GM21619 (cell line): ENCODE results near the gene TRIM33.
"Not testable (repeated sequence)": the region's sequence is repeated elsewhere in the genome, so short reads cannot be mapped to it uniquely, and the experiment has no call there.

Experiments used
- ATAC-seq: cut with Tn5 transposase; IDR thresholded peaks from one replicate; pipeline ENCODE4 v1.9.1; 2021; ENCODE audit not compliant: unreplicated experiment

The TRIM33 gene

DNA sequence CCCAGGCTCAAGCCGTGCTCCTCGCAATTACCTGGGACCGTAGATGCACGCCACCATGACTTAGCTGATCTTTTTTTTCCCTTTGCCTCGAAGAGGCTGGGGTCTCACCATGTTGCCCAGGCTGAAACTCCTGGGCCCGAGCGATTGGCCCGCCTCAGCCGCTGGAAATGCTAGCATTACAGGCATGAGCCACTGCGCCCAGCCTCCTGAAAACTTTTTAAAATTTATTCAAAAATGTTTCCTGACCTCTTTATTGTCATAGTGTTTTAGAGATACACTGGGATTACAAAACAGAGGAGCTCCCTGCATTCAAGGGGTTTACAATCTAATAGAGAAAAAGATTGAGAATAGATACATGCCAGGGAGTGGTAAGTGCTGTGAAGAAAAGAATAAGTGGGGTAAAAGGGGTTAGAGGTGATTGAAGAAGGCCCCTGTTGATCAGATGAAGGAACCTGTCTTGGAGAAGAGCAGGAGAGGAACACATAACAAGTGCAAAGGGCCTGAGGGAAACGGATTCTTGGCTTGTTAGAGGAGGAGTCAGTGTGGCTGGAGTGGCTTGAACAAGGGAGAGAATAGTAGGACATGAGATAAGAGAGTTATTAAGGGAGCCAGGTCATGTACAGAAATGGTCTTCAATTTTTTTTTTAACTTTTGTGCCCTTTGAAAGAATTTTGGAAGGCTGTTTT is 1.7 kb upstream of the TRIM33 start:
- no peak for ATAC-seq

DNA sequence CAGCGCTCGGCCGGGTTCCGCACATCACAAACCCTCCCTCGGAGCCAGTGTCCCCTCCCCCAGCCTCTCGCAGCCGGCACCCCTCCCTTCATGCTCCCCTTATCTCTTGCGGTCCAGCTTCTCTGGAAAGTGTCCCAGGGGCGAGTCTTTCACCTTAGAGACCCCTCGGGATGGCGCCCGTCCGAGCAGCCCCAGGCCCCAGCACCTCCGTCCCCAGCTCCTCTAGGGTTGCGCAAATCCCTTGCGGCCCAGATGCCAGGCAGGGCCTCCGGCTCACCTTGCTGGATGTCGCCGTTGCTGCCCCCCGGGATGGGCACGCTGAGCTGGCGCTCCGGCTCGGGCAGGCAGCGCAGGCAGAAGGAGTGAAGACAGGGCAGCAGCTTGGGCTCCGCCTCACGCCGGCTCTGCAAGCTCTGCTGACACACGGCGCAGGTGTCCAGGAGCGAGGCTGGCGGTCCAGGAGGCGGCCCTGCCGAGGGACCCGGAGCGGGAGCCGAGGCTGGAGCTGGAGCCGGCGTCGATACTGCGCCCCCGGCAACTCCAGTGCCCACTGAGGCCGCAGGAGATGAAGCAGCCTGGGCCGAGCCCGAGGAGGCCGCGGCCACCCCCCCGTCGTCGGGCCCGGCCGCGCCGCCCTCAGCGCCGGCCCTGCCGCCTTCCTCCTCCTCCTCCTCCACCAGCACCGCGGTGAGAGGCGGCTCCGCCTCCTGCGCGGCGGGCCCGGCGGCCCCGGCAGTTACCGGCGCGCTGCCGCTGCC is 550 bp downstream of the TRIM33 start:
- peak; percentile 52 for ATAC-seq

DNA sequence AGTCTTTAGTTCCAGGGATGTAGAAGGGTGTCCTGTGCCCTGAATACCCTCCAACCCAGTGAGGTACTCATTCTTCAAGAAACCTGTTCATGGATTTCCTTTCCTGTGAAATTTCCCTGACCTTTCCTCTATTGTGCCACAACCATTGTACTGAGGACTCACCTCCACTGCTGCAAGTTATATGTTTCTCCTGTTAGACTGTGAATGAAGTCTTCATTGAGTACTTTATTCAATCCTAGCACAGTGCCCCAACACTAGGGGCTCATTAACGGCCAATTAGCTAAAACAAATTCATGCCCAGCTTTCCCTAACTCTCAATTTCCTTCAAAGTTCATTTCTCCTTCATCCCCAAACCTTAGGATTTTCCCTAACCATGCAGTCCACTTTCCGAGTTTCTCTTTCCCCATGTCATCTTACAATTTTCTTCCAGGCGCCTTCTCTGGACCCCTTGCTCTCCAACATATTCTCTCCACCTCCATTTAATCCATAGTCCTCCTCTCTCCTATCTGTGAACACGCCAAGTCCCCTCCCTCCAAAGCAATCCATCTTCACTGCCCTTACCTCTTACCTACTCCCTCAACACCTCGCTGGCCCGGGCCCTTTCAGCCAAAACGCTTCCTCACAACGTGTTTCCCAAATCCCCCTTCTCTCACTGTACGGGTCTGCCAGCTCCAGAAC is 1.3 kb downstream of the TRIM33 start:
- ATAC-seq, result no peak

DNA sequence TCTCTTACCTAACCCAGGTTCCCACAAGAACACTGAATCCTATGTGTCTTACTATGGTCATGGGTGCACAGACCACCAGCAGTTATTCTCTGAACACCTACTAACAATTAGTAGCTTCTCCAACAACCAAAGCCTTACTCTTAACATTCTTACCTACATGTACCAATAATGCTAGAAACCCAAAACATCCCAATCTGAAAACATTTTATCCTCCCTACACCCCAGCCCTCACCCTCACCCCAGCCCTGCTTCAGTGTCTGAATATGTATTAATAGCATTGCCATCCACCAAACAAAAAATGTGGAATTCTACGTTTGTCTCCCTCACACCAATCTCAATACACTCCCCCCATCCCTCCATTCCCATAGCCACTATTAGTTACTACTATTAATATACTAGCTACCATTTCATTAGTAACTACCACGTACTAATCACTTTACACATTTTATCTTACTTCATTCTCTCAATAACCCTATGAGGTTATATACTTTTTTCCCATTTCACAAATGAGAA is 2.6 kb downstream of the TRIM33 start:
- no peak for ATAC-seq

DNA sequence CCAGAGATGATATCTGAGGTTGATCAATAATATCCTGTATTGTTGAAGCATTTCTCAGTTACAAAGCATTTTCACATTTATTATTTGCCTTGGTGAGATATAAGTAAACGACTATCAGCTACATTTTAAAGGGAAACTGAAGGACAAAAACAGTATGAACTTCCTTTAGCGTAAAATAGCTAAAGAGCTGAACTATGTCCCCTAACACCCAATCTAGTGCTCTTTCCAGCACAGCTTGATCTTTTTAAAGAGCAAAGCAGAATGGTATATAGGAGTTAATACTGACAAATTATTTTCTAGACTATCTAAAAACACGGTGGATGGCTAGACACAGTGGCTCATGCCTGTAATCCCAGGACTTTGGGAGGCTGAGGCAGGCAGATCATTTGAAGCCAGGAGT is 3.5 kb downstream of the TRIM33 start:
- no peak for ATAC-seq

DNA sequence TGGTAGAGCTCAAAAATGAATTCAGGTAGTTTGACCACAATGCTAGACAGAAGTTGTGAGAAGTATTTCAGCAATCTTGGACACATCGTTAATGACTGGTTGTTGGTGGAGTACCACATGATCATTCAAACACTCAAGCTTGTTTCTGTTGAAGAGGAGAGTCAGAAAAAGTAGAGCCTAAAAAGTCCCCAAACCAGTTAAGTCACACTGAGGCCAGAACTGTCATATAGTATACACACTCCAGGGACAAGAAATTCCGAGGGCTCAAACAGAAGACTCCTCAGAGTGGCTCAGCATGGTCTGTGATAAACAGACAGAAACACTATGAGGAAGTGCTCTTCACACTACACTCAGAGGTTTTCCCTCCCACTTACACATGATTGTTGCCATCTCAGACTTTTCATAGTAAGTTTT is 5.8 kb downstream of the TRIM33 start:
- ATAC-seq, result no peak

DNA sequence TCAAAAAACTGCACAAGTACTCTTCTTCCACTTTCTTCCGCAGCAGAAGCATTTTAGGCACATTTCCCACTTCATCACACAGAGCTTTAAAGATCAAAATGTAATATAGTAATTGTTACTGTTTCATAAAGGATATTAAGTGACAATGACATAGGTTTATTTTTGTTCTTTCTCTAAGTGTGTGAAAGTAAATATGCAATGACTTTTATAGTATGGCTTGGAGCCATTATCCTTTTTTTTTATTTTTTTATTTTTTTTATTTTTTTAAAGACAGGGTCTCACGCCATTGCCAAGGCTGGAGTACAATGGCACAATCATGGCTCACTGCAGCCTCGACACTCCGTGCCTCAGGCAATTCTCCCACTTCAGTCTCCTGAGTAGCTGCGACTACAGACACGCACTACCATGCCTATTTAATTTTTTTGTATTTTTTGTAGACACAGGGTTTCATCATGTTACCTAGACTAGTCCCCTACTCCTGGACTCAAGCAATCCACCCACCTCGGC is 7.0 kb downstream of the TRIM33 start:
- no peak for ATAC-seq

DNA sequence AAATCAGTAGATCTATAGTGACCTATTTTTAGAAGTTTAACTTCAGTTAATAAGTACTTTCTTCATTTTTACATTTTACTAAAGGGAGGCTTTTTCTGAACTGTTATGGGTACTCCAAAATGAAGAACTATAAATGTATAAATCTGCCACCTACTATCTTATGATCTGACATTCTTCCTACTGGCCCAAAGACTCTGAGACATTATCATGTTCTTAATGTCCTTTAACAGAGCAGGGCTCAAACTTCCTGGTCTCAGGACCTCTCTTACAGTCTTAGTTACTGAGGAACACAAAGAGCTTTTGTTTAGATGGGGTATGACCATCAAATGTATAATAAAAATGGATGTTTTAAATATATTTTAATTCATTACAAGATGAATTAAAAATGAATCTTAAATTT is 8.9 kb downstream of the TRIM33 start:
- no peak for ATAC-seq

DNA sequence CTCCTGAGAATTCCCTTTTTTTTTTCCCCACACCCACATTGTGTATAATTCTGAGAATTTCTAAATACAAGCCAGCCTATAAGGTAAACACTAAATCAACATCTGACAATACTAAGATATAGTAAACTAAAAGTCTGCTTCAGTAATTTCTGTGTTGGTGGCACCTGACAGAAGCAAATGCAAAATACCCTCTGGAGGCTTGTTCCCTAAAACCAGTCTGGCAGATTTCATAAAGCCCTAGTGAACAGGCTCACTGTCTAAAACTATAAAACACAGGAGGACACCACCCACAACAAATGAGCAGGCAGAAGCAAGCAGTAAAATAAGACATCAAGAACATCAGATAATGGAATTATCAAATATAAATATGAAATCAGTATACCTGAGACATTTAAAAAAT is 11.5 kb downstream of the TRIM33 start:
- no peak for ATAC-seq

DNA sequence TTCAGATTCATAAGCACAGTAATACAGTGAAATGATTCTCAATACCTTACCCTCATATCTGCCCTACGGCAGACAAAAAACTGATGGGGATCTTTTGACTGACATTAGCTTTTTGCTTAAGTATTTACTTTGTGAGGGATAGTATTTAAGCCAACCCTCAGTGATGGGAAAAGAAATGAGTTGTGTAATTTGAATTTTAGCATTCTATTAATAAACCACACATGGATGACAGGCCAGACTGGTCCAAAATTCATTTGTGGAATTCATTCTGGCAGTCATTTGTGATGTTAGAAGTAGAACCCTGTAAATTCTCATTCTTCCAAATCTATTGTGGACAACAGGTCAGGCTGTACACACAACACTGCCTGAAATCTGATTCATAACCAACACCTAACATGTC is 14.9 kb downstream of the TRIM33 start:
- ATAC-seq, result no peak

DNA sequence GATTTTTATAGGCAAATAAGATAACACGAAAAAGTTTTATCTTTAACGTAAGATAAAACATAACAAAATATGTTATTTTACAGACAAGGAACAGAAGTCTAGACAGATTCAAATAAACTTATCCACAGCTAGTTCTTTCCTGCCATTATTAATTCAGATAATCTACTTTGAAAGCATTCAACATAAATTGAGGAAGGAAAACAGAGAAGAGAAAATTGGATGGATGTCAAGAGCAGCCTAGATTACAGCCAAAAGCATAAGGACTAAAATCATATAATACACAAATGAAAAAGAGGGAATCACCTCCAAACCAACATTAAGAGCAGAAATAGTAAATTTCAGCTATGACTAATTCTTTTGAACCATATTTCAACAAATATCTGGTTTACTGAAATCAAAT is 15.5 kb downstream of the TRIM33 start:
- no peak for ATAC-seq

DNA sequence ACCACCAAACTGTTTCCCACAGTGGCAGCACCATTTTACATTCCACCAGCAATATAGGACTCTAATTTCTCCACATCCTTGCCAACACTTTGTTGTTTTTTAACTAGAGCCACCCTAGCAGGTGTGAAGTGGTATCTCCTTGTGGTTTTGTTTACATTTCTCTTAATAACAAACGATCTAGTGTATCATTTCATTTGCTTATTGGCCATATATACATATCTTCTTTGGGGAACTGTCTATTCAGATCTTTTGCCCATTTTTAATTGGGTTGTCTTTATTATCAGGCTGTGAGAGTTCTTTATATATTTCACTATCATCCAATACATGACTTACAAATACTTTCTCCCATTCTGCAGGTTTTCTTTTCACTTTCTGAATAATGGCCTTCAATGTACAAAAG is 18.0 kb downstream of the TRIM33 start:
- no peak for ATAC-seq

DNA sequence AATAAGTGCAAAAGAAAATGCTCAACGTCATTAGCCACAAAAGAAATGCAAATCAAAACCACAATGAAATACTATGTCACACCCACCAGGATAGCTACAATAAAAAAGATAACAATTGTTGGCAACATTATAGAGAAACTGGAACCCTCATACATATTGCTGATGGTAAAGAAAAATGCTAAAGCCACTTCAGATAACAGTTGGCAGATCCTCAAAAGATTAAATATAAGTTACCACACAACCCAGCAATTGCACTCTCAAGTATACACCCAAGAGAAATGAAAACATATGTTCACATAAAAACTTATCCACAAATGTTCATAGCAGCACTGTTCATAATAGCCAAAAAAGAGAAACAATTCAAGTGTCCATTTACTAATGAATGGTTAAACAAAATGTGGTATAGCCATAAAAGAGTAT is 20.7 kb downstream of the TRIM33 start:
- ATAC-seq, result no peak

DNA sequence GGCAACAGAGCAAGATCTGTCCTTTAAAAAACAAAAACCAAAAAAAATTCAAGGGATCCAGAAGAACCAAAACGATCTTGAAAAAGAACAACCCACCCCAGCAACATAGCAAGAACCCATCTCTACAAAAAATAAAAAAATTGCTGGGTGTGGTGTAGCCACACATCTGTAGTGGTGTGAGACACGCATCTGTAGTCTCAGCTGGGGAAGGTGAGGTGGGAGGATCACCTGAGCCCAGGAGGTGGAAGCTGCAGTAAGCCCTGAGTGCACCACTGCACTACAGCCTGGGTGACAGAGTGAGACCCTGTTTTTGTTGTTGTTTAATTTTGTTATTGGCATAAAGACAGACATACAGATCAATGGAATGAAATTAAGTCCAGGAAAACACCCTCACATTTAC is 22.3 kb downstream of the TRIM33 start:
- ATAC-seq, result no peak

DNA sequence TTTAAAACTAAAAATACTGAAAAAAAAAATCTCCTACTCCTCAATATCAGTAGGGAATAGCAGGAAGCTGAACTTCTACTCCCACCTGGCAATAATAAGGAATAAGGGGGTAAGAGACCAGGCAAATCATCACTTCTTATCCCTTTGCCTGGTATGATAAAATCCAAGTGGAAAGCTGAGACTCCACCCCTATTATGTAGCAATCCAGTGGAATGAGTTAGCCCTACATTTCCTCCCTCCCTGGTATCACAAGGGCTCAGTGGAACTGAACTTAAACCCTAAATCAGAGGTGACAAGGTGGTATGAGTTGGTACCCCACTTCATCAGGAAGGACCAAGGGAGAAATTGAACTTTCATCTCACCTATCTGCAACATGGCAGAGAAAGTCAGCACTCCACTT is 25.7 kb downstream of the TRIM33 start:
- ATAC-seq, result no peak

DNA sequence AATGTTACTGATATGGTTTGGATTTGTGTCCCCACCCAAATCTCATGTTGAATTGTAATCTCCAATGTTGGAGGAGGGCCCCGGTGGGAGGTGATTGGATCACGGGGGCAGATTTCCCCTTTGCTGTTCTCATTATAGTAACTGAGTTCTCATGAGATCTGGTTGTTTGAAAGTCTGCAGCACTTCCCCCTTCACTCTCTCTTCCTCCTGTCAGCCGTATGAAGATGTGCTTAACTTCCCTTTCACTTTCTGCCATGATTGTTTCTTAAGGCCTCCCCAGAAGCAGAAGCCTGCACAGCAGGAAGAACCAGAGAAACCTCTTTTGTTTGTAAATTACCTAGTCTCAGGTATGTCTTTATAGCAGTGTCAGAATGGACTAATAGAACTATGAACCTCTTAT is 28.4 kb downstream of the TRIM33 start:
- ATAC-seq, result peak; percentile 93

DNA sequence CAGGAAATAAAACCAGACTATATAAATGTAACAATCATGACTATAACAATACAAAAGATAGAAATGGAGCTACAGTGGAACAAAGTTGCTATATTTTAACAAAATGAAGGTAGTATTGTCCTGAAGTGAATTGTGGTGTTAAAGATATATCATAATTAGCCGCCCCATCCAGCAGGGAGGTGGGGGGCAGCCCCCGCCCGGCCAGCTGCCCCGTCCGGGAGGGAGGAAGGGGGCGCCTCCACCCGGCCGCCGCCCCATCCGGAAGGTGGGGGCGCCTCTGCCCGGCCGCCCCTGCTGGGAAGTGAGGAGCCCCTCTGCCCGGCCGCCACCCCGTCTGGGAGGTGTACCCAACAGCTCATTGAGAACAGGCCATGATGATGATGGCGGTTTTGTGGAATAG is 31.4 kb downstream of the TRIM33 start:
- ATAC-seq, result not testable (repeated sequence)

DNA sequence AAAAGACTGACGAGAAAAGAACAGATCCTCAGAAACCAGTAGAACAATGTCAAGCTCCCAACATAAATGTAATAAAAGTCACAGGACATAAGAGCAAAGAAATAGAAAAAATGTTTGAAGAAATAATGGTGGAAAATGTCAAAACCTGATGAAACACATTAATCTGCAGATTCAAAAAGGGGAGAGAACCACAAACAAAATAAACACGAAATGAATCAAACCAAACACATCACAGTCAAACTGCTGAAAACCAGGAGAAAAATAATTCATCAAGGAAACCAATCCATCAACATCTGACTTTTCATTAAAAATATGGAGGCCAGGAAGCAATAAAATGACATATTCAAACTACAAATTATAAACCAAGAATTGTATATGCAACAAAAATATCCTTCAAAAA is 31.9 kb downstream of the TRIM33 start:
- no peak for ATAC-seq

DNA sequence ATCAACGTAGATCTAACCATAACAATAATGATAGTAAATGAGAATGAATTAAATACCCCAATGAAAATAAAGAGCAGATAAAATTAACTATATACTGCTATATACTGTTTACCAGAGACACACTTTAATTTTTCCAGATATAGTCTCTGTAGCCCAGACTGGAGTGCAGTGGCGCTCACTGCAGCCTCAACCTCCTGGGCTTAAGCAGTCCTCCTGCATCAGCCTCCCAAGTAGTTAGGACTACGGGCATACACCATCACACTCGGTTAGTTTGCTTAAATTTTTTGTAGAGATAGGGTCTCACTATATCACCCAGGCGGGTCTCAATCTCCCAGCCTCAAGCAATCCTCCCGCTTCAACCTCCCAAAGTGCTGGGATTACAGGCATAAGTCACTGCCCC is 37.2 kb downstream of the TRIM33 start:
- ATAC-seq, result no peak

DNA sequence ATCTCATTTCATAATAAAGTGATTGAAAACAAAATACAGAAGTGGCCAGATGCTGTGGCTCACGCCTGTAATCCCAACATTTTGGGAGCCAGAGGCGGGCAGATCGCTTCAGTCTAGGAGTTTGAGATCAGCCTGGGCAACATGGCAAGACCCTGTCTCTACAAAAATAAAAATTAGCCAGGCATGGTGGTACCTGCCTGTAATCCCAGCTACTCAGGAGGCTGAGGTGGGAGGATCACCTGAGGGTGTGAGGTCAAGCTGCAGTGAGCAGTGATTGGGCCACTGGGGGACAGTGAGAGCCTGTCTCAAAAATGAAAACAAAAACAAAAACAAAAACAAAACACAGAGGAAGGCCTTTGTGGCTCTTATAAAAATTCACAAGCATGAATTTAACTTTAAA is 38.6 kb downstream of the TRIM33 start:
- no peak for ATAC-seq

DNA sequence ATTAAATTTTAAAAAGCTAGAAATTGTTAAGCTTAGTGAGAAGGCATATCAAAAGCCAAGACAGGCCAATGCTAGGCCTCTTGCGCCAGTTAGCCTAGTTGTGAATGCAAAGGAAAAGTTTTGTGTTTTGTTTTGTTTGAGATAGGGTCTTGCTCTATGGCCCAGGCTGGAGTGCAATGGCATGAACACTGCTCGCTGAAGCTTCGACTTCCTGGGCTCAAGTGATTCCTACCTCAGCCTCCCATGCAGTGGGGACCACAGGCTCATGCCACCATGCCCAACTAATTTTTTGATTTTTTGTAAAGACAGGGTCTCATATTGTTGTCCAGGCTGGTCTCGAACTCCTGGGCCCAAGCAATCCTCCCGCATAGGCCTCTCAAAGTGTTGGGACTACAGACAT is 40.3 kb downstream of the TRIM33 start:
- no peak for ATAC-seq
